ENCODE data around the gene P2RY14.

Gene P2RY14

DNA sequence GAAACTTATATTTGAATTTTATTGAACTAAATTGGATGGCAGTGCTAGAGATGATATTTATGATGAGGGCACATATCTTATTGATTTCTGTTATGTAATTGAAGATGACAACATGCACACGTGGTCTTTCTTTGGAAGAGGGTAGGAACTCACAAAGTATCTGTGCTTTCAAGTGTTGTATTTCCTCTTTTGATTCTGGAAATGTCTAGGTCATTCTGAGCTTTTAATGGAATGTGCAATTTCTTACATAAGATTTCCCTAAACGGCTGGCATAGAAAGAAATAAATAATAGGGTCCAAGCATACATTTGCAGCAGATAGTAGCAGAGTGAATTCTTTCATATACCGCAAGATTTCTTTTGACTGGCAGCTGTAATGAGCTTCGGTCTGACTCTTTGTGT lies 65.2 kb downstream of the P2RY14 start:
- no peak for DNase-seq

DNA sequence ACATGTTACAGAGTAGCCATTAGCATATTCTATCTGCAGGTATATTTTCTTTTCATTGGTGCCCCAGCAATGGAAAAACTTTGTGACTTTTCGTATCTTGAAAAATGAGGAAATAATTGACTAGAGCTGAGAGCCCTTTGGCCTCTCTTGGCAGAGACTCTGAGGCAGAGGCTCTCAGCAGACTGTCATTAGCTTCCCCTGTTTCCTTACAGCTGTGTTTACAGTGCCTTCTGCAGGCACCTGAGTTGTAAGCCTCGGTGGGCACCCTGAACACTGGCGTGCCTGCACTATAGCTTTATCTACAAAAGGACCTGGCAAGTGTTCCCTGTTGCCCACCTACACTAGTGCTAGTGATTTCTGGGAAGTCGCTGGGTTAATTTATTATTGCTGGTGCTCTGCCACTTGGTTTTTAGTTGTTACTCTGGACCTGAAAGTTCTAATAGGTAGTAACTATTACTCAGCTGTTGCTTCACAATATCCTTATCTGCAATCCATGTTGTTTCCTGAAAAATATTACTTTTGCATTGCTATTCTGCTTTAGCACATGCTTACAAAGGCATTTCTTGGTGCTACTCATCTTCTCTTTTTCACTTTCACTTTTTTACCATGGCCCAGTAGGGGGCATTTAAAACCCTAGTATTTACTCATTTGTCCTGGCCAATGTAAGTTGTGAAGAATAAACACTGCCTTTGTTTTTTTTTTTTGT lies 67.5 kb downstream of the P2RY14 start:
- DNase-seq, result peak; percentile 7

DNA sequence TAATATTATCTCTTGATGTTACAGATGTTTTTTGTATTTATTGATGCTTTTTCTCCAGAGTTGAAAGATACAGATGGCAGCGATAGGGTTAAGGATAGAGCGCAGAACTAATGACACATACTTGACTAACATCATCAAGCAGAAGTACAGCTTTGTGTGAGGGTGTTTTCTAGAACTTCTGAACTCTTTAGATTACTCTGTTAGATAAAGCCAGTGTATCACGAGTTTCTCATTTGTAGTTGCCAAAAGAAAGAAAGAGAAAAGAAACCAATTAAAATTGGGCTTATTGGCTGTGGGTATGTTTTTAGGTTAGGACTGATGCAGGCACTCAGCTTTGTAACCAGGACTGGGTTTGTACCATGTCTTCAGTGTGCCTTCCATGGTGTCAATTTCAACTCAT lies 68.7 kb downstream of the P2RY14 start:
- DNase-seq, result no peak

DNA sequence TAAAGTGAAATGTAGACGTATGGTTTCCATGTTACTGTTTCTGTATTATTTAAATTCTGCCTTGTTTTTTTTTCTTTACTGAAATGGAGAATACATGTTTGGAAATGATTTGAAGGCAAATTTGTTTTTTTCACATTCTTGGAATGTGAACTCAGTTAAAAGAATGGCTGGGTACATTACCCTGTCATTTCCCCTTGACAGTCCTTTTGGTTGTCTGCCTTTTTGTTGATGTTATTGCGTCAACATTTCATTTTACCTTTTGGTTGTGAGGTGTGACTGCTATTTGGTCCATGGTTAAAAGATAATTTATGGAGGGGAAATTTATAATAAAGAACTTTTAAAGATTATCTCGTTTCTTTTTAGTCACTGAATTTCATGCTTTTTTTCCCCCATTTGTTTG lies 72.1 kb downstream of the P2RY14 start:
- DNase-seq, result no peak

DNA sequence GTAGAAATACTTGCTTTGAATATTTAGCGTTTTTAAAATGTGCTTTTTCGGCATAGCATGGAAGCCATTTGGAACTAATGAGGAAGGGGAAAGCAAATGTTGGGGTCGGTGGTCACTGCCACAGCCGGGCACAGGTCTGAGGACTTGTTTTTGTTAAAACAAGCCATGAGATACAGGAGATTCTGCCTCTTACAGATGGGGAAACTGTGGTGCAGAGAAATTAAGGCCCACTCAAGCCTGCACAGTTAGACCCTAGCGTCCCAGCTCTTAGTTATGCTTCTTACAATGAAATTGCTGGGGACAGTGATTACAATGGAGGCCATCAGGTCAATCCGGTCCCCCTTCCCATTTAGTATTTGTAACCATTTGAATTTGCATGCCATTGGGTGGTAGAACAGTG lies 72.9 kb downstream of the P2RY14 start:
- DNase-seq, result no peak

DNA sequence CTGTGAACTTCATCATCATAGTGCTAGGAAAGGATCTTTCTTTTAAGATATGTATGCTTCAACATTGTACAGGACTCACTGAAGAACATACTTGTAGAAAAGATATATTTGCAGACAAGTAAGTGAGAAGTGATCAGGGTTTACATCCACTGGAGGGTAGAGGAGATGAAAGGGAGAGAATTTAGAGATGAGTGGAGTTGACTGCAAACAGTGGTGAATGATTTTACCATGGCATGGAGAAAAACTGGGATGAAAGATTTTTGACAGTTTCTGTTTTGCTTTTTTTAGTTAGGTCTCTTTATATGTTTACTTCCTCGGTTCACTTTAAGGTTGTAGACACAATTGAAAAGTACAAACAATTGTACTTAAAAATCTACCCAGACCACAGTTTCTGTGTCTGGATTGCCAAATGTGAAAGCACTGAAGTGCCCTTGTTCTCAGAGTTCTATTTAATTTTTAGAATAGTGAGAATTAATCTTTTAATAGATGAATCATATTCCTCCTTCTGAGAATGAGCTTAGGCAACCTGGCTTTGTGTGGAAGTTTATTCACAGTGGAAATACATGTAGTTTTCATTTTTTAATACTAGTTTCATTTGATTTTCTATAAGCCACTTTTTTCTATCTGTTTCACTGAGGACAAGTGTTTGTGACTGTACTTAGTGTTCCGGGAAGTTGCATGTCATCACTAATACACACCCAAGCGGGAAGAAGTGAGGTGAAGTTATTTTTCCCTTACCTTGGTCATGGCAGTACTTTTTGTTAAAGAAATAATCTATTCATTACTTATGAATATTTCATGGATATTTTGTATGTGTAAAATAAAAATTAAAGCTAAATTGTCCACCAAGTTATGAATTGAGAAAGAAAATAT lies 73.6 kb downstream of the P2RY14 start:
- DNase-seq, result no peak

DNA sequence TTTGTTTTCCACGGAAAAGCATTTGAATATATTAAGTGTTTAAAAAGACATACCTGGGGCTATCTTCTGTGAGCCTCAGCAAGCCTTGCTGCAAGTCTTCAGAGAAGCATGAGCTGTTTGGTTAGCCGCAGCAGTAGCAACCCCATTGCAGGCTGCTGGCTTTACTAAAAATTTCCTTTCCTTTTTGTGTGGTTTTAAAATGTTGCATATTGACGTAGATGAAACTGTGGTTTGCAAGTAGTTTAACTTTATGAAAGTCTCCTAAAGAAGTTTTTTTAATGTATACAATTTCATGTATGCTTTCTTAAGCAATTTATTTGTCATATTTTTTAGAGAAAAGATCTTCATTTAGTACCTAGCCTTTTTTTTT lies 75.3 kb downstream of the P2RY14 start, which contains the start of gene GPR171:
Gene GPR171 (minus strand): TSS at position 166 of the 370 bp plus-strand sequence. CDS start 3,830 bp downstream, outside the sequence.
- DNase-seq, result no peak

DNA sequence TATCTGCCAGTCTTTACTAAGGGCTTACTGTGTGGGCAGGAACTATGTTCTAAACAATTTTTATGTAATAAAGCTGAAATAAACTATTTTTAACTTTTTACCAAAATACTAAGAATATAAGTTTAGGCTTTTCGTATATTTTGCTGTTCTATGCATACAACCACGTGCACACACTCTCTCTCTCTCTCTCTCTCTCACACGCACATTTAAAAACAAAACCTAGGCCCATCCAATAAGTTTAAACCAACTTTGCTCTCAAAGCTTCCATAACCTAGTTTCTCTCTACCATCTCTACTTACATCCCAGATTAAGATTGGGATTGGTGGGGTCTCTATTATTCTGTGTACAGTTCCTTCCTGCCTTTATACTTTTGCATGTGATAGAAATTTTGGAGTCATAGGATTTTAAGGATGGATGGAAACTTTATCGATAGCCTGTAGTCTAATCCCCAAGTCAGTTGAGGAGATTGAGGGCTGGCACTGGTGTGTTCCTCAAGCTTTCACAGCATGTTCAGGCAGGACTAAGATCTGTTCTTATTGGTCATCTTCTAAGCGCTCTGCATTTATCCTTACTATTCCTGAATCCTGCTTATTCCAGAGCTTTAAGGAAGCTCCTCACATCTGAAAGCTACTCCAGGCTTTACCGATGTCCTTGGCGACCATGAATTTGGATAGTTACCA lies 77.2 kb downstream of the P2RY14 start:
- DNase-seq, result no peak

DNA sequence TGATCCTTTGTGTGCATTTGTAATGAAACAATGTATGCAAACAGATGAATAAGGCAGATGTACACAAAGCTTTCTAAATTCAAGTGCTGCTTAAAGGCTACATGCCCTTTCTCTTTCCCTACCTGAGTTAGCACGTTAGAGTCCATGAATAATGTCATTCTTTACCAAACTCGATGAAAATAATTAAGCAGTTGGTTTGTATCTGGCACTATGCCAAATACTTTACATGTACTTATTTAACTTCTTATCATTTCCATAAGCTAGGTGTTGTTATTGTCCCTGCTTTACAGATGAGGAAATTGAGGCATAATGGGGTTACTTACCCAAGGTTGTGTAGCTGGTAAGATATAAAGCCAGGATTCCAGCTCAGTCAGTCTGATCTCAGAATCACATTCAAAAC lies 77.8 kb downstream of the P2RY14 start:
- DNase-seq, result no peak

DNA sequence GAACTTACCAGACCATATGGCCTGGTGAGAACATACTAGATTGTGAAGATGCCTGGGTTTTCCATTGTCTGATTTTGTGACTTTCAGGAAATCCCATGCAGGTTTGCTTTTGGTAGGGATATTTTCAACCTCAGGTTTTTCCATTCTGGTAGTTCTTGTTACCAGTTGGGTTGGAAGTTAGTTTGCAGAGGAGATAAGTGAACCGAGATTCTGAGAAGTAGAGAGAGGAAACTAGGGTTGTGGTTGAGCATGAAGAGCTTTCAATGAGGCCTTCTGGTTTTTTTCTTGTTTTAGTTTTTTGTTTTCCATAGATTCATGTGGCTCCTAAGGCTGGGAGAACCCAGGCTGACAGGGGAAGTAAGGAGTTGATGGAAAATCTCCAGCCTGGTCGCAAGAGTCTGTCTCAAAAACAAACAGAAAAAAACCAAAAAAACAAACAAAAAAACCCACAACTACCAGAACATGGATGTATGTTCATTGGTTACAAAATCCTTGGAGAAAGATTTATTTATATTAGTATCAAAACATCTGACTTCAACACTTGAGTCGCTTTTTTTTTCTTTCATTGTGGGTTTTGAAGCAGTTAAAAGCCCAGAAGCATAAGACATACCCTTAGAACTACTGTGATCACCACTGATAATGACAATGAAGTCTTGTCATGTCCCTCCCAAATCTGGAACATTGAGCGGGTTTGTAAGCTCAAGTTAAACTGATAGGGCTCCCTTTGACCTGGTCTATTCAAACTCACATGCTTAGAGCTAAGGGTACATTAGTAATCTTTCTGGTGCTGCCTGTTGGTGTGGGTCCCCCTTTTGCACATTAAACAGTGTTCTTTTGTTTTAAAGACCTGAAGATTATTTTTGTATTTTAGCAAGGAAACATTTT lies 78.5 kb downstream of the P2RY14 start:
- no peak for DNase-seq

DNA sequence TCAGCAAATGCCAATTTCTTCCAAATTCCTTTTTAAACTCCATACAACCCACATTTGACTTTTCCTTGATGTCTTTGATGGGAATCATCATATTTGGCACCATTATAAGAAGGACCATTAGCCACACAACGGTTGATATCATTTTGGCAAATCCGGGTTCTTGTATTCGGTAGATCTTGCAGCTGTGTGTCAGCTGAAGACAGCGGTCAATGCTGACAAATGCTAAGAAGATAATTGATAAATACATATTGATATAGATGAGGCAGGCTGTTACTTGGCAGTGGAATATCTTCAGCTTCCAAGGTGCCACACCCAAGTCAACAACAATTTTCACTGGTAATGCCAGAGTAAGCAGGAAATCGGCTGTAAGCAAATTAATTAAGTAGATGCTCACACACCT lies 79.5 kb downstream of the P2RY14 start:
- no peak for DNase-seq

DNA sequence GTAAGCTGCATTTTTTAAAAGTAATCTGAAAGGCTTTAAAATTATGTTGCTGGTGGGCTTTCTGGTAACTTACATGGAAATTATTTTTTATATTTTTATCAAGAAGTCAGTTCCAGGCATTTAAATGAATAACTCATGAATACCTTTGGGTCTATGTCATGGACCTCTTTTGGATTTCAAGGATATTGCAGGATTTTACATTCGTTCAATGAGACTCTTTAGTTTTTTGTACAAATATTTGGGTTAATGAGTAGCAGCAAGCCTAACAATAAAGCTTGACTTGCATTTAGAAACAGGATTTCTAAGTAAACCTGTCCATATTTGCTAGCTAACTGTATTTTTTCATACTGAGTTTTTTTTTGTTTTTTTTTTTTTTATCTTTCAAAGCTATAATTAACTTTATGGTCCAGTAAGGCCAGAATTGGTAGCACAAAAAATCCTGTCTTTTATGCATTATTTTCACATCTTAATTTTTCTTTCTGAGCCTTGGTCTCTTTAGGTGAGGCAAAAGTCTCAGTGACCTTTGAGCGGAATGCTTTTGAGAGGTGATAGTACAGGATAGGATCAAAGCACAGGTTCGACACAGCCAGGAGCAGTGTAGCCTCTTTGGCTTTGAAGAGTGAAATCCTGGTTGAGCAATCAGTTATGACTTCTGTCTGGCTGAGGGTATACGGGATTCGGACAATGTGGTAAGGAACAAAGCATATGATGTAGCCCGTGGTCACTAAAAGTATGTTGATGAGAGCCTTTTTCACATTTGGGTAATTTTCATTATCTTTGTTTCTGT lies 80.2 kb downstream of the P2RY14 start:
- DNase-seq, result no peak

DNA sequence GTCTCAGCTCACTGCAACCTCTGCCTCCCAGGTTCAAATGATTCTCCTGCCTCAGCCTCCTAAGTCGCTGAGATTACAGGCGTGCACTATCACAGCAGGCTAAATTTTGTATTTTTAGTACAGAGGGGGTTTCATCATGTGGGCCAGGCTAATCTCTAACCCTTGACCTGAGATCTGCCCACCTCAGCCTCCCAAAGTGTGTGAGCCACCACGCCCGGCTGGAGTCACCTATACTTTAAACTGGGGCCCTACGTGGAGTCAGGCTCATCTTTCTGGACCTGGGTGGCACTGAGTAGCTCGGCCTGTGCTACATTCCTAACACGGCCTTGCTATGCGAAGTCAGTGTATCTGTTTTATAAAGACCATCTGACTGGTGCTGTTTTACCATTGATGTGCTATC lies 81.1 kb downstream of the P2RY14 start:
- DNase-seq, result no peak

DNA sequence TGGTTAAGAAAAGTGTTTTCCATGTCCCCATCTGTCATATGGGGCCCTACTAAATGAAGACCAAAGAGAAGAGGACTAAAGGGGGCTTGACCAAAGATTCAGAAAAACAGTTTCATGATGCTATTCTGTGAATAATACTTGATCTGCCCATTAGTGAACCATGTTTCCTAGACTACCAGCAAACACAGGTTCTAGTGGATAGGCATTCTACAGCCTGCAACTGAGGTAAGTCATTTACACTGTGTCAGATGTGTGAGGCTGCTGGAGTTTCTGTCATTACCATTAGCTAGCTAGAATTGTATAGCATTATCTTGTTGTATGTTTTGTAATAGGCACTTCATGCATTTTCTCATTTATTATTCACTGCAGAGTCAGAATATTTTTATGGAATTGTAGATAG lies 81.9 kb downstream of the P2RY14 start:
- no peak for DNase-seq

DNA sequence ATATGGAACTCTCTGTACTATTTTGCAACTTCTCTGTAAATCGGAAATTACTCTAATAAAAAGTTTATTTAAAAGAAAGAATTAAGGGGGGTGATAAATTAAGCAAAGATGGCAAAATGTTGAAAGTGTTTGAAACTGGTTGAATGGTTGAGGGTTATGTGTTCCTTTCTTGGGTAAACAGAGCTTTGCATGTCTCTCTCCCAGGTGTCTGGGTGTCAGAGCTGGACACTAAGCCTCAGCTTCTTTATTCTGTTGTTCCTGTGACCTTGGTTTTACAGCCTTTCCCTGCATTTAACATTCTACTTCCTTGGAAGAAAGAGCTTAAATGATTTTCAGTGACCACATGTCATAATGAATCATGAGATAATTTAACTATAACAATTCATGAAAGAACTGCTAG lies 82.5 kb downstream of the P2RY14 start:
- no peak for DNase-seq

DNA sequence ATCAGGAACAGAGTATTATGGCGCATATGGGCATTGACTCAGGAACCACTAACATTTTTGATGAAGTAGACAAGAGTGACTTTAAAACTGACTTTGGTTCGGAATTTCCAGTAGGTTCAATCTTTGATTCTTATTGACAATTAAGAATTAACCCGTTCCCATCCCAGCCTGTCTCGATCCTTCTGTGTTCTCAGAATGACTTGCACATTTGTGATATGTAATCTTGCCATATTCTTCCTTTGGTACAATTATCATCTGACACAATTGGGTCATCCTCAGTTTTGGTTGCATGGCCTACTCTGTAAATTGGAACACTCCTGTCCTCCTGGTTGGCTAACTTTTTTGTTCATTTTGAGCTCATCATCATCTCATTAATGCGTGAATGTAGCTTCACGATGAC lies 85.8 kb downstream of the P2RY14 start:
- no peak for DNase-seq

DNA sequence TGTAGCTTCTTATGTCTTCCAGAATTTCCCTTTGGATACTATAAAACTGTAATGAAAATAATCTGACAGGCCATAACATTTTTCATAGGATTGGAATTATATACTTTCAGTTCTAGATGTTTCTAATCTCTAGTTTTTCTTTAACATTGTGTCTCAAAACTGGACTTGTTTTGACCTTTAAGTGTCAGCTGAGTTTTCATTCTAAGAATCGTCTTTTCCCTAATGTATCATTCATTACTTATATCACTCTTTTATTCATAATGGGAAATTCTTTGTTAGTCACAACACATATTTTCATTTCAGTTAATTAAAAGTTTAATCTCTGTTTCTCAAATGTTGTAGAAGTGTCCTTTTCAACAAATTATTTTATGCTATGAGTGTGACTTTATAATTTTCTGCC lies 87.2 kb downstream of the P2RY14 start:
- DNase-seq, result no peak

DNA sequence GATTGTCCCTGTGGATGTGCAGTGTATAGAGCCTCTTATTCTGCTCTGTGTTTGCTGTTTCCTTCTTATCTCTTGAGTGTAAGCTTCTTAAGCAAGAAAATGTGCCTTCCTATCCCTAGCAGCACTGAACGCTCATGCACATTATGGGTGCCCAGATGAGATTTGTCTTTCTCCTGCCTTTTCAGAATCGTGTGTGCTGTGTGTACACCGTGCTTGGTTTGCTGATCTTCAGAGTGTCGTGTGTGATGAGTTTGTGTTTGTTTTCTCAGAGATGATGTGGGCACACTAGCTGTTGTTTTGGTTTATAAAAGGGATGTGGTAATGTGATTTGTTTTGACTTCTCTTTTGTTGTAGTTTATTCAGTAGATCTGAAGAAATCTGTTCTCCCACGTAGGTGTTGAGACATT lies 95.1 kb downstream of the P2RY14 start:
- no peak for DNase-seq

DNA sequence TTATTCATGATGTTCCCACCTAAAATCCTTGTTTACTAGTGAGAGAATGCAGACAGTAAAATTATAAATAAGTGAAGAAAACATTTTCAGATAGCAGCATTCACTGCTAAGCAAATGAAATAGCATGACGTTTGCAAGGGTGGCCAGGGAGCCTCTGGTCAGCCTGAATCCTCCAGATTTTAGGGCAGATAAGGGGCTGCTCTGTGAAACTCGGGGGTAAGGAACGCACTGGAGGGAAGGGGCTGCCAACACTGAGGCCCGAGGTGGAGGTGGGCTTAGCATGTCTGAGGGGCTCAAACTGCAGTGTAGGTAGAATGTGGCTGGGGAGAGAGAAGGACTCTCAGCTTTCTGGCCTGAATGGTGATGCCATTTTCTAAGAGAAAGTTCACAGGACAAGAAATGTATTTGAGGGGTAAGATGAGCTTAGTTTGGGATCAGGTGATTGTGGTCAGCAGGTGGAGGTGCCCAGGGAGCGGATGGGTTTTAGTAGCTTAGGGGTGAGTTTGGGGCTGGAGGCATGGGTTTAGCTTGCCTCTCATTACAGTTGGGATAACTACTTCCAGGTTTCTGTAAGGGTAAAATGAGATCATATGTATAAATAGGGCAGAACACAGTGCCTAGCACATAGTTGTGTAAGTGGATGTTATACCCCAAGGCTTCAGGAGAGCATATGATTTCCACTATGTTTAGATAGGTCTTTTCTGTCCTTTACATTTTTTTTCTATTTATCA lies 95.8 kb downstream of the P2RY14 start:
- no peak for DNase-seq

DNA sequence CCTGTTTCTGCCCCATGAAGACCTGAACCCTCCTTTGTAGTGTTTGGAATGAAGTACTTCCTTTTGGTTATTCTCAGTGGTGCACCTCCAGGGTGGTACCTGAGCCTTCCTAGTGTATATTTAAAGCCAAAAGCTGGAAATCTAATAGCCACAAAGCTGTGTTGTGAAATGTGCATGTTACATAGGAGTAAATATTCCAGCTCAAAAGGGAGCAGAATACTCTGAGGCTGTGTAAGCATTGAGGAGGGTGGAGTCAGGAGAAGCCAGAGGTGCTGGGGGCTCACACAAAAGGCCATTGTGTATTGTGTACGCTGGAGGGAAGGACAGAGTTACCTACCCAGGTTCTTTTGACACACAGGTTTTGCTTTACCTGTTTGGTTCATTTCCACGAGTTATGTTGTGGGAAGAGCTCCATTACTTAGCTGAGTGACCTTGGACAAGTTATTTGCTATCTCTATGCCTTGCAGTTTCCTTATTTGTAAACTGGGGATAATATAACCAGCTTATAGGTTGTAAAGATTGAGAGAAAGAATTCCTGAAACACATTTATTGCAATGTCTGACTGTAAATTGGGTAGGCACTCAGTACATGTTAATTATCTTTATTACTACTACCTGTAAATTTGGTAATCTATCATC lies 100.0 kb downstream of the P2RY14 start:
- DNase-seq, result no peak

DNA sequence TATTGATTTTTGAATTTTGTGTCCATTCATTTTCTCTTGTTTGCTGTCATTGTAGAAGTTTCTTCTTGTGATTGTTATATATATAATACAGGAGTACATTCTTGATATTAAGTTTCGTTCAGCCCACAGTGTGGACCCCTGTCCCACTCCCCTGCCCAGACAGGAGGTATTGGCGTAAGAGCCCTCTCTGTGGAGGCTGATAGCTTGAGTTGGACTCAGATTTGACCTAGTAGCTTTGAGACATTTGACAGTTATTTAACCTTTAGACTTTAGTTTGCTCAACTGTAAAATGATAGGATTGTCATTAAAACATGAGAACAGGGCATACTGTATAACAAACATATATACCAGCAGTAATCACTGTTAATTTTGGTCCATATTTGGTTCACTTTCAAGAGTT lies 102.4 kb downstream of the P2RY14 start:
- DNase-seq, result no peak
